ENCODE measurements around the gene SULT2B1.

DNA sequence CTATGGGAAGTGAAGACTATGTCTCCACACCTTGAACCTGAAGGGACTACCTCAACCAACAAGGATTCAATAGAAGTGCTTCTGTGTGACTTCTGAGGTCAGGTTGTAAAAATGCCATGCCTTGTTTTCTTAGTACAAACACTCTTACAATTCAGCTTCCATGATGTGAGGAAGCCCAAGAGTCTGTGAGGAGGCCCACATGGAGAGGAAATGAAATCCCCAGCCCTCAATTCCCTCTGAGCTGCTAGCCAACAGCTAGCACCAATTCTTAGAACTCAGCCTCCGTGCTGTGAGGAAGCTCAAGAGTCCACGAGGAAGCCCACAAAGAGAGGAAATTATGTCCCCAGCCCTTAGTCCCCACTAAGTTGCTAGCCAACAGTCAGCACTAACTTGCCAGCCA, 27.8 kb upstream of the SULT2B1 start:
- no peak for TF ChIP-seq POLR2A (IDR thresholded peaks at IDR 0.05)
- no peak for TF ChIP-seq EP300 (IDR thresholded peaks at IDR 0.05)
- TF ChIP-seq, protein P1, sequence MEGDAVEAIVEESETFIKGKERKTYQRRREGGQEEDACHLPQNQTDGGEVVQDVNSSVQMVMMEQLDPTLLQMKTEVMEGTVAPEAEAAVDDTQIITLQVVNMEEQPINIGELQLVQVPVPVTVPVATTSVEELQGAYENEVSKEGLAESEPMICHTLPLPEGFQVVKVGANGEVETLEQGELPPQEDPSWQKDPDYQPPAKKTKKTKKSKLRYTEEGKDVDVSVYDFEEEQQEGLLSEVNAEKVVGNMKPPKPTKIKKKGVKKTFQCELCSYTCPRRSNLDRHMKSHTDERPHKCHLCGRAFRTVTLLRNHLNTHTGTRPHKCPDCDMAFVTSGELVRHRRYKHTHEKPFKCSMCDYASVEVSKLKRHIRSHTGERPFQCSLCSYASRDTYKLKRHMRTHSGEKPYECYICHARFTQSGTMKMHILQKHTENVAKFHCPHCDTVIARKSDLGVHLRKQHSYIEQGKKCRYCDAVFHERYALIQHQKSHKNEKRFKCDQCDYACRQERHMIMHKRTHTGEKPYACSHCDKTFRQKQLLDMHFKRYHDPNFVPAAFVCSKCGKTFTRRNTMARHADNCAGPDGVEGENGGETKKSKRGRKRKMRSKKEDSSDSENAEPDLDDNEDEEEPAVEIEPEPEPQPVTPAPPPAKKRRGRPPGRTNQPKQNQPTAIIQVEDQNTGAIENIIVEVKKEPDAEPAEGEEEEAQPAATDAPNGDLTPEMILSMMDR (IDR thresholded peaks at IDR 0.05) = no peak
